Cerebellar nuclear complex (tissue), 1 donor: ENCODE data around the gene ADGRB3.

ENCODE experiments used
- DNase-seq, 2 experiments: peaks; one replicate each; lab custom pipeline; 2025; lab: John Stamatoyannopoulos, UW

Gene ADGRB3

DNA sequence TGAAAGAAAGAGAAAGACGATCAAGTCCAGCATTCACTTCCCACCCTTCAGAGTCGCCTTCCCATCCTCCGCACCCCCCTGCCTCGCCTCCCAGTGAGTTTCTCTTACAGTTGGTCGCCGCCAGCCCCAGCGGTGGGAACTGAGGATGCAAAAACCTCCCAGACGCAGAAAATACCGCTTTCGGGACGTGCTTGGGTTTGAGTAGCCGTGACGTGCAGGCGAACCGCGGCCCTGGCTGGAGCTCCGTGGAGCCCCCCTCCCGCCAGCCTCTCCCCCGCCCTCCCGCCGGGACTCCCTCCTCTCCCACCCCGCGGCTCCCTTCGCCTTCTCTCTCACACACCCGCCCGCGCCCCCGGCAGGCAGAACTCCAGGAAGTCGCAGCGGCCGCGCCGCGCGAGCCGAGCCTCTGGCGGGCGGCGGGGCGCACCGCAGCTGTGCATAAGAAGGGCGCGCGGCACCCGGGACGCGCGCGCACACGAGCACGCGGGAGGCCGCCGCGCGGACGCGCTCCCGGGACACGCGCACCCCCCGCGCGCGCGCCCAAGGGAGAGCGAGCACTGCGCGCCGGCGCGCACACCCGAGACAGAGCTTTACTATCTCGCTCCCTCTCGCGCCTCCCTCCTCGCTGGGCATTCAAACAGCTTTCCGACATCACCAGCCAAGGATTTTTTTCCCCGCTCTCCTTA lies at the start of gene ADGRB3:
Gene ADGRB3 (plus strand): TSS at position 557 of the 686 bp plus-strand sequence. CDS start 3,394 bp downstream, outside the sequence.
- peak; percentile 31 to 45 for DNase-seq

DNA sequence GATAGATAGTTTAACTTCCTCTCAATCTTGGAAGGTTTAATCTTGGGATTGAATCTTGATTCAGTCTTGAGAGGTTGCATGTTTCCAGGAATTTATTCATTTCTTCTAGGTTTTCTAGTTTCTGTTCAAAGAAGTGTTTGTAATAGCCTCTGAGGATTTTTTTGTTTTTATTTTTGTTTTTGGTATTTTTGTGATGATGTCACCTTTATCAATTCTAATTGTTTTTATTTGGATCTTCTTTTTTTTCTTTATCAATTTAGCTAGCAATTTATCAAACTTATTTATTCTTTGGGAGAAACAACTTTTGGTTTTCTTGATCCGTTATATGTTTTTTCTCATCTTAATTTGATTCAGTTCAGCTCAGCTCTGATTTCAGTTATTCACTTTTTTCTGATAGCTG lies 41.5 kb upstream of the ADGRB3 start:
- no peak for DNase-seq

DNA sequence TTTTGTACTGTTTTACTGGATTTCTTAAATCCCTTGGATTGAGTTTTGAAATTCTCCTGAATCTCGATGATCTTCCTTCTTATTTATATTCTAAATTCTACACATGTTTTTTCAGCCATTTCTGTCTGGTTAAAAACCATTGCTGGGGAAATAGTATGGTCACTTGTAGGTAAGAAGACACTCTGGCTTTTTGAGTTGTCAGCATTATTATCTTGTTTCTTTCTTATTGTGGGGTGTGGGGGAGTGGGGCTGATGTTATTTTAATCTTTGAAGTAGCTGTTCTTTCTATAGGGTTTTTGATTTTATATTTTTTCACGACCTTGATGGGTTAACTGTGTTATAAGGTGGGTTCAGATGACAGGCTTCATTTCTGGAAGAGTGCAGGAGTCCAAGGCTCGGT lies 37.4 kb upstream of the ADGRB3 start:
- DNase-seq, result no peak

DNA sequence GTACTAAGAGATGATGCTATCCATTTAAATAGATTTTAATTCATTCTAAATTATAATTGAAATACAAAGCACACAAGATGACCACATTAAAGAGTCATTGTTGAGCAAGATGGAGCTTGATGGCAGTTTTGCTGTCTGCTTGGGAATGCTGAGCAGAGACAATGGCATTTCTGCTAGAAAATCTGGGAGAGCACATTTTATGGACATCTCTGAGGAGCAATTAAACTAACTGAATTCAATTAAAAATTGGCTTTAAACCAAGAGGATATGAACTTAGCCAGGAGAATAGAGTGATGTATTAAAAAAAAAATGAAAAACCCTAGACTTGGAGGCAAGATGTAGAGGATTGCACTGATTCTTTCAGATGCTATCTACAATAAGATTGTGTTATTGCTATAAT lies 19.1 kb upstream of the ADGRB3 start:
- no peak for DNase-seq

- no peak for DNase-seq
Measured at GRCh38 chr6:68625998-68626397, 9.1 kb upstream of the ADGRB3 start.

- DNase-seq, result no peak
Measured at GRCh38 chr6:68628161-68628560, 6.9 kb upstream of the ADGRB3 start.

DNA sequence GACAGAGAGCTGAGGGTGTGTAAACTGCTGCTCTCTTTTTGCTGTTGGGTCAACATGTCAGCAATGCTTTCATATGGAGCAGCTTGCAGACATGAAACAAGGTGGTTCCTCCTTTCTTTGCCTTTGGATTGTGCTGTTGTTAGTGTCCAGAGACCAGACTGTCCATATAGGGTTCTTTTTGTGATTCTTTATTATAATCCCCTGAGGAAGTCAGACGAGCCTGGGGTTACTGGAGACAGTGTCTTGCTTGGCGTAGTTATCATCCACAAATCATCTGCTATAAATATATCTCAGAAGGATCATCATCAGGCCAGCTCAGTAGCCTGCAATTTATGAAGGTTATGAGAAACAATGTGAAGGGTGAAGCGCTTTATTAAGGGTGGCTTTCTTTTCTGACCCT lies 2.3 kb upstream of the ADGRB3 start:
- no peak for DNase-seq

GRCh38 chr6:68633281-68633971 lies 1.7 kb upstream of the ADGRB3 start:
- no peak for DNase-seq

- DNase-seq, result no peak
Measured at GRCh38 chr6:68633972-68634725, 933 bp upstream of the ADGRB3 start.

DNA sequence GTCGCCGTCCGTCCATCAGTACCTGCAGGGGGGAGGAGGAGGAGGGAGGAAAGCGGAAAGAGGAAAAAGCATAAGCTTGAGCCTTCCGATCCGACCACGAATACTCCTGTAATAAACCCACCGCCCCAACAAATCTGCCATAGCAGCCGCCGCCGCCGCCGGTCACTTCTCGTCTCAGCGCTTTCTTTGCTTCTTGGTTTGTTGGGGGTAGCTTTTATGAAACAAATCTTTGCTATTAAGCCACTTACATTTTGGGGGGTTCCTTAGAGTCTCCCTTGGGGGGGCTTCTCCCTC lies 277 bp downstream of the ADGRB3 start:
- no peak for DNase-seq

DNA sequence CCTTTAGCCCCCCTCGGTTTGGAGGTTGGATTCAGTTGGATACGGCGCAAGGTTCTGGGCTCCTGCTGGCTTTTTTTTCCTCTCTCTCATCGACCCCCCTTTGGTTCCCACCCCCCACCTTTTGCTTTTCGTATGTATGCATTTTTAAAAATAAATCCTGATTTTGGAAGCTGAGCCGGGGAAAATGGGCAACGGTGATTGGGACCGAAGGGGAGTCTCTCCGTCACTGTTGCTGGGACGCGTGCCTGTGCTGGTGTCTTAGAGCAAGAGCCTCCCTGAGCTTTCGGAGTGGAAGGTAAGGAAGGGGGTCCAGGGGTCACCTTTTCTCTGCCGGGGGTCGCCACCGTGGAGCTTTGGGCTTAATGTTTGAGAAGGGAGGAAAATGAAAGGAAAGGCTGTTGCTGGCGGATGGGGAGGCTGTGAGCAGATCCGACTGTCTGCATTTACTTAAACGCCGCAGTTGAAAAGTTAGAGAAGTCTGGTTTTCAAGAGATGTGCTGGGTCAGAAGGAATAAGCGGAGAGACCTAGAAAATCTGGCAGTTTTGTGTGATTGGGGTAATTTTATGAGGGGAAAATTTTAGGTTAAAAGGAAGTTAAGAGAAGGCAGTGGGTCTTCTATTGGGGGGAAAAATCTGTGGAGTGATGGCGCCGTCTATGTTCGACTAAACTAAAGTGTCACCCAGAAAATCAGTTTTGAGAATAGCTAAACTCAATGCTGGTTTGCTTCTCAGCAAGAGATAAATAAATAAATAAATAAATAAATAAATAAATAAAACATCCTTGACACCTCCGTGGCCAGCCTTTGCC lies 828 bp downstream of the ADGRB3 start:
- DNase-seq, result peak in 1 of 2 experiments; percentile 28

DNA sequence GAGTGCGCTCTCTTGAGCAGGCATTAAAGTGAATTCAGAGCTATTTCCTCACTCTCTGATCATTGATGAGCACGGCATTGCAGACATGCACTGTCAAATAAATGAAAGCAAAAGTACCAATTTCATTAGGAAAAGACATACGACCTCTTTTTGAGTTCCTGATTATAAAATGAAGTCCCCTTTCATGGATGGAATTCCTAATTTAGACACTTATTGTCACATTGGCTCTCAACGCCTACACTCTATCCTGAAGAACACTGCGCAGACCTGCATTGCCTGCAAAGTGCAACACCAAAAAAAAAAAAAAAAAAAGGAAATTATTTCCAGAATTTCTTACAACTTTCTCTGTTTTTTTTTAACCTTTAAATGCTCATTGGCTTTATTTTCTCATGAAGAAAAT lies 1.6 kb downstream of the ADGRB3 start:
- DNase-seq, result peak in 1 of 2 experiments; percentile 30

DNA sequence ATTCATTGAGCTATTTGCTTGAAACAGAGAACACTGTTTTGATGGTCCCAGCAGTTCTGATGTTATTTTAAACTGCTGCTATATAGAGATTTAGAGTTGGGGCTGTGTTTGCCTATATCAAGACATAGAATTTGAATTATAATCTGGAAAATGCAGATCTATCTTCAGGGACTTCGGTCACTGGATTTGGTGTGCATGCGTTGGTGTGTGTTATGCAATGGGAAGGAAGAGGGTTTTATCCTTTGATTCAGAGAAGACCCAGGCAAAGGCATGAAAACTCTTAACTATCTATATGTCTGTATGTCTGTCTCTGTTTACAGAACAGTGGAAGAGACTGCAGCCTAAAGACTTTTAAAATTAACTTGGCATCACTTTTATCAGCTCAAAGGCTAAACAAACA lies 2.0 kb downstream of the ADGRB3 start:
- no peak for DNase-seq

- no peak for DNase-seq
Measured at GRCh38 chr6:68637782-68638181, 2.7 kb downstream of the ADGRB3 start.

DNA sequence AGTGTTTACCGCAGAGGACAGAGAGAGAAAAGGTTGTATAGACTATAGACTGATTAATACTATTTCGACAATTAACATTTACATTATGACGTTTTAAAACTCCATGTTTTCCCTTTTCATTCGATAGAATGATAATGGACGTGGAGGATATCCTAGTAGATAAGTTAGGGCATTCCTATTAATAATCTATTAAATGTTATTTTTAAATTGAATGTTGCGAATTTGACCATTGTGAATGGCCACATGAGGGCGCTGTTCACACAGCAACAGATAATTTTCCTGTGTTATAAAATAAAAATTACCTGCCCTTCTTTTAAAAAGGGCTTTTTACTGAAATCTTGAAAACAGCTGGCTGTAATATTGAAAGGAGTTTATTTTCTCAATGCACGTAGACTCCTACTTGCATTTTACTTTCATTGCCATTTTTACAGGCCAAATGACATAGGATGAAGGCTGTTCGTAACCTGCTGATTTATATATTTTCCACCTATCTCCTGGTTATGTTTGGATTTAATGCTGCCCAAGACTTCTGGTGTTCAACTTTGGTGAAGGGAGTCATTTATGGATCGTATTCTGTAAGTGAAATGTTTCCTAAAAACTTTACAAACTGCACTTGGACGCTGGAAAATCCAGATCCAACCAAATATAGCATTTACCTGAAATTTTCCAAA lies 3.3 kb downstream of the ADGRB3 start:
- DNase-seq, result peak in 1 of 2 experiments; percentile 24

GRCh38 chr6:68639211-68639610 lies 4.1 kb downstream of the ADGRB3 start:
- no peak for DNase-seq

- no peak for DNase-seq
Measured at GRCh38 chr6:68639826-68640490, 4.9 kb downstream of the ADGRB3 start.

GRCh38 chr6:68640491-68640835 lies 5.4 kb downstream of the ADGRB3 start:
- no peak for DNase-seq

DNA sequence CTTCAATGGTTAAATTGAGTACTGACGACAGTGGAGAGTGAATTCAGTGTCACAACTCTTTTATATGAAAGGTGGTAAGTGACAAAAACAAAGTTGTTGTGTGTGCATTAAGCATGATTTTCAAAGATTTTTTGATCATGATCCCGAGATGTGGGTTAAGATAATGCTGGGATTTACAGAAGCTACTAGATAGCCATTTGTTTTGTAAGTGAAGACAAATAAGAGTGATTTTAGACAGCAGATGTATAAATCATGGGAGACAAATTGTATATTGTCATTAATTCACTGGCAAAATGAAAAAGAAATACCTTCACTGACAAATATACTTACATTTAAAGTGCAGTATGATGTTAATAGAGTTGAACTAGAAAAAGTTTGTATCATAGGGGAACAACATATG lies 6.1 kb downstream of the ADGRB3 start:
- no peak for DNase-seq

- no peak for DNase-seq
Measured at GRCh38 chr6:68642081-68642480, 7.0 kb downstream of the ADGRB3 start.

DNA sequence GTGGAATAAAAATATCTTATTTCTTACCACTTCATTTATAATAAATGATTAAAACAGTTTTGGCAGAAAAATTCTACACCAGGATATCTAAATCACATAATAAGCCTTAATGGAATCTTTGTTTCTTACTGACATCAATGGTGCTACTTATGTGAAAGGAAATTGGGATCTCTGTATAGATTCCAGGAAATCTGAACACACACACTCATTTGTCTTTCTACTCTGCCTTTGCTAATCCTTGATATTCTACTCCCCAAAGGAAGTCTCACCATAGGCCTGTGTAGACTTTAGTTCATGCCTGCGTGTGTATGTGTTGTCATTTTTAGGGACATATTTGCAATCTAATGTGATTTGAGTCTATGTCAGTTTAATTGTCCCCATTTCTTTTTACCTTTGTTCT lies 7.9 kb downstream of the ADGRB3 start:
- no peak for DNase-seq
